GM23338 (cell line): ENCODE results near the gene HIC2.
"Not testable (repeated sequence)": the region's sequence is repeated elsewhere in the genome, so short reads cannot be mapped to it uniquely, and the experiment has no call there.

Experiments
- CREB1 ChIP-seq: fragments of 250-450 bp; sonication (Bioruptor Pico); IDR thresholded peaks from 2 replicates; pipeline ENCODE4 v1.5.0; 2020; ENCODE audit warnings: low read depth, mild to moderate bottlenecking, moderate library complexity
- CTCF ChIP-seq, 2 experiments: fragments of 200-600 bp in 1 of 2; sonication (generic) in 1 of 2; conservative IDR thresholded peaks; 2 replicates each; pipeline versions ENCODE4 v1.5.1 to v1.6.1; 2016 to 2017; ENCODE audit warnings: antibody characterized with exemption in 2 of 2, low read depth in 2 of 2, mild to moderate bottlenecking in 2 of 2, moderate library complexity in 1 of 2
- ETS1 ChIP-seq: IDR thresholded peaks from 2 replicates; pipeline ENCODE4 v1.6.1; 2016; ENCODE audit warnings: antibody characterized with exemption
- EZH2 ChIP-seq: fragments of 200-600 bp; sonication (generic); IDR thresholded peaks from one replicate; pipeline ENCODE4 v1.8.0; 2017; ENCODE audit warnings: antibody characterized with exemption, mild to moderate bottlenecking, low read depth; ENCODE audit not compliant: unreplicated experiment
- EZH2phosphoT487 ChIP-seq: fragments of 200-600 bp; sonication (generic); IDR thresholded peaks from one replicate; pipeline ENCODE4 v1.8.1; 2018; ENCODE audit warnings: antibody characterized with exemption; ENCODE audit not compliant: unreplicated experiment
- JUNB ChIP-seq: IDR thresholded peaks from one replicate; pipeline ENCODE4 v1.6.1; 2016; ENCODE audit warnings: antibody characterized with exemption; ENCODE audit not compliant: unreplicated experiment
- NANOG ChIP-seq: IDR thresholded peaks from 2 replicates; pipeline ENCODE4 v1.6.1; 2016; ENCODE audit warnings: antibody characterized with exemption, borderline replicate concordance
- POLR2AphosphoS5 ChIP-seq: IDR thresholded peaks from 2 replicates; pipeline ENCODE4 v1.6.1; 2016; ENCODE audit warnings: antibody characterized with exemption, low read depth
- REST ChIP-seq: IDR thresholded peaks from one replicate; pipeline ENCODE4 v1.6.1; 2018; ENCODE audit warnings: antibody characterized with exemption; ENCODE audit not compliant: unreplicated experiment
- STAT1 ChIP-seq: IDR thresholded peaks from one replicate; pipeline ENCODE4 v1.6.1; 2016; ENCODE audit warnings: antibody characterized with exemption; ENCODE audit not compliant: unreplicated experiment
- ZNF114 ChIP-seq: fragments of 250-450 bp; sonication (Bioruptor Pico); IDR thresholded peaks from 2 replicates; pipeline ENCODE4 v1.5.0; 2020; ENCODE audit warnings: mild to moderate bottlenecking, moderate library complexity
- ZNF331 ChIP-seq: fragments of 250-450 bp; sonication (Bioruptor Pico); IDR thresholded peaks from 2 replicates; pipeline ENCODE4 v1.5.0; 2020; ENCODE audit warnings: low read depth, mild to moderate bottlenecking, moderate library complexity
- ZNF462 ChIP-seq: fragments of 250-450 bp; sonication (Bioruptor Pico); IDR thresholded peaks from 2 replicates; pipeline ENCODE4 v1.5.0; 2020; ENCODE audit warnings: mild to moderate bottlenecking, moderate library complexity

GRCh38 chr22:21424084-21424709 lies 7.0 kb downstream of the HIC2 start:
- not testable (repeated sequence) for TF ChIP-seq CTCF (conservative IDR thresholded peaks at IDR 0.05; ENCODE audit: low read depth in 2 of 2); EZH2; POLR2AphosphoS5; EZH2phosphoT487; REST; CREB1; ZNF462; NANOG; JUNB; ETS1; ZNF114 (CRISPR knock-in tag); STAT1; ZNF331 (CRISPR knock-in tag)
